IPS DF 4.7 (cell line): ENCODE measurements around the gene KIF4B.
"Not testable (repeated sequence)": the region's sequence is repeated elsewhere in the genome, so short reads cannot be mapped to it uniquely, and the experiment has no call there.

Source experiments
- DNase-seq: peaks from one replicate; pipeline ENCODE4 v3.0.0-alpha.2; 2013; ENCODE audit warnings: low spot score; ENCODE audit errors: extremely low read depth

The KIF4B gene, protein sequence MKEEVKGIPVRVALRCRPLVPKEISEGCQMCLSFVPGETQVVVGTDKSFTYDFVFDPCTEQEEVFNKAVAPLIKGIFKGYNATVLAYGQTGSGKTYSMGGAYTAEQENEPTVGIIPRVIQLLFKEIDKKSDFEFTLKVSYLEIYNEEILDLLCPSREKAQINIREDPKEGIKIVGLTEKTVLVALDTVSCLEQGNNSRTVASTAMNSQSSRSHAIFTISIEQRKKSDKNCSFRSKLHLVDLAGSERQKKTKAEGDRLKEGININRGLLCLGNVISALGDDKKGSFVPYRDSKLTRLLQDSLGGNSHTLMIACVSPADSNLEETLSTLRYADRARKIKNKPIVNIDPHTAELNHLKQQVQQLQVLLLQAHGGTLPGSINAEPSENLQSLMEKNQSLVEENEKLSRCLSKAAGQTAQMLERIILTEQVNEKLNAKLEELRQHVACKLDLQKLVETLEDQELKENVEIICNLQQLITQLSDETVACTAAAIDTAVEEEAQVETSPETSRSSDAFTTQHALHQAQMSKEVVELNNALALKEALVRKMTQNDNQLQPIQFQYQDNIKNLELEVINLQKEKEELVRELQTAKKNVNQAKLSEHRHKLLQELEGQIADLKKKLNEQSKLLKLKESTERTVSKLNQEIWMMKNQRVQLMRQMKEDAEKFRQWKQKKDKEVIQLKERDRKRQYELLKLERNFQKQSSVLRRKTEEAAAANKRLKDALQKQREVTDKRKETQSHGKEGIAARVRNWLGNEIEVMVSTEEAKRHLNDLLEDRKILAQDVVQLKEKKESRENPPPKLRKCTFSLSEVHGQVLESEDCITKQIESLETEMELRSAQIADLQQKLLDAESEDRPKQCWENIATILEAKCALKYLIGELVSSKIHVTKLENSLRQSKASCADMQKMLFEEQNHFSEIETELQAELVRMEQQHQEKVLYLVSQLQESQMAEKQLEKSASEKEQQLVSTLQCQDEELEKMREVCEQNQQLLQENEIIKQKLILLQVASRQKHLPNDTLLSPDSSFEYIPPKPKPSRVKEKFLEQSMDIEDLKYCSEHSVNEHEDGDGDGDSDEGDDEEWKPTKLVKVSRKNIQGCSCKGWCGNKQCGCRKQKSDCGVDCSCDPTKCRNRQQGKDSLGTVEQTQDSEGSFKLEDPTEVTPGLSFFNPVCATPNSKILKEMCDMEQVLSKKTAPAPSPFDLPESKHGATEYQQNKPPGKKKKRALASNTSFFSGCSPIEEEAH

DNA sequence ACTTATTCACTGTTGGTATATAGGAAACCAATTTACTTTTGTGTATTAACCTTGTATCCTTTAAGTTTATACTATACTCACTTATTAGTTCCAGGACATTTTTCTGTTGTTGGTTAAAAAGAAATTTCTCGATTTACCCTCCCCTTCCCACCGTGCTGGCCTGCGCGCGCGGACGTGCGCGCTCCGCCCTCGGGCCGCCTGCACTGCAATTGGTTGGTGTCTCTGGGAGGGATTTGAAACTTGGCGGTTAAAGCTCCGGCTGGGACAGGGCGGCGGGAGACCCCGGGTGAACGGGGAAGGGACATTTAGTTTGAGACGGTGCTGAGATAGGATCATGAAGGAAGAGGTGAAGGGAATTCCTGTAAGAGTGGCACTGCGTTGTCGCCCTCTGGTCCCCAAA, at the start of gene KIF4B:
Gene KIF4B, plus strand, starts transcription at position 230 of the 400 bp plus-strand sequence. Its CDS starts 105 bp downstream, at position 335.
- DNase-seq, result no peak

DNA sequence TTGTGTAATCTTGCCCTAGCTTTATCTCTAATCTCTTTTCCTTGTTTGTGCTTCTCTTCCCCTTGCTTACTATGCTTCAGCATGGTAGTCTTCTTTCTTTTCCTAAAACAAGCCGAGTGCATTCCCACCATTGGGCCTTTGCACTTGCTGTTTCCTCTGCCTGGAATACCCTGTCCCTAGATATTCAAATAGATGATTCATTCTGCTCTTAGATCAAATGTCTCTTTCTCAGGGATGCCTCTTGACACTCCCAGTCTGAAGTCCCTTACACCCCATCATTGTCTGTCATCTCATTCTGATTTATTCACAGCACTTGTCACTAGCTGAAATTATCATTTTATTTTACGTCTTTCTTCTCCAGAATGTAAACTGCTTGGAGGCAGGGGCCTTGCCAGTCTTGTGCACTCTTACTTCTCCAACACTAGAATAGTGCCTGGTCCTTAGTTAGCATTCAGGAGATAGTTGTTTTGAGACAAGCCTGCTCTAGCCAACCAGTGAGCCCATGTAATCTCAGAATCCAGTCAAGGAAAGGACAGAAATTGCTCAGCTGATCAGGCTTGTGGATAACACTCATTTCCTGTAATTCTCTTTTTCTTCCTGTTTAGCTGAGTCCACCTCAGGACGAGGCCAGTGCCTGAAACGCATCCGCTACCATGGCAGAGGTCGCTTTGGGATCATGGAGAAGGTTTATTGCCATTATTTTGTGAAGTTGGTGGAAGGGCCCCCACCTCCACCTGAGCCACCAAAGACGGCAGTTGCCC, 47.3 kb upstream of the KIF4B start:
- DNase-seq, result no peak

DNA sequence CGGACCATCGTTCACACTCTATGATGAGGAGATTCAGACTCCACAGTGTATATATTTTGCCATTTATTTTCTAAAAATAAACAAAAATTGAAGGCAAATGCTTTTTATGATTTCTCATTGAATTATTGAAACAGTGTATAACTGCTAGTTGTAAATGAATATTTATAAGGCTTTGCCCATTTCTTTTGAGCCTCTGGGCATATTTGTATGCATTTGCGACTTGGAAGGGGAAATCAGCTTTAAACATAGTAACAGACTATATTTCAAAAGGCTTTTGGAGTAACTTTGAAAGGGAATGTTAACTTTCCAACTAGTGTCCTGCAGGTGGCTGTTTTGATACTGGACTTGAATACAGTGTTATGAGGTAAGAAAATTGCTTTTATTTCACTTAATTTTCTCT, 46.7 kb upstream of the KIF4B start:
- no peak for DNase-seq

DNA sequence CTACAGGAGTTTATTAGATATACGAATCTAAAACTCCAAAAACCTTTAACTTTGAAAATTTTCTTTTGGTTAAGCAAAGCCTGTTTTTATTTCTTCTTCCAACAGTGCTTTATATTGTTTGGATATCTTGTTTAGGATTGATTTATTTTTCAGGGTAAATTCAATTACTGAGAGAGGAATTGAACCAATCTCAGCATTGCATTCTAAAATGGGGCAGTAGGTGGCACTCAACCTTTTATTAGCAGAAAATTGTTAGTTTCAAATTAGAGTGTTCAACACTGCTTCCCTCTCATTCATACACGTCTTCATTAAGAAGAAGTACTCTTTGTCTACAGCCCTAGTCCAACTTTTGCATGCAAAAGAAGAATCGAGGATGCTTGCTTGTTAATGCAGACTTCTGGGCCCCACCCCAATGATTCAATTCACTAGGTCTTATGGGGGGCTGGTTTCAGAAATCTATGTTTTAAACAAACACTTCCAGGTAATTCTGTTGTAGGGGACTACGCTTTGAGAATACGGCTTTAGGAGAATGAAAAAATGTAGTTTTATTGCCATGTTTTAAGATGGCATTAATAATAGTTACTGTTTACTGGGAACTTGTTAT, 46.0 kb upstream of the KIF4B start:
- DNase-seq, result no peak

DNA sequence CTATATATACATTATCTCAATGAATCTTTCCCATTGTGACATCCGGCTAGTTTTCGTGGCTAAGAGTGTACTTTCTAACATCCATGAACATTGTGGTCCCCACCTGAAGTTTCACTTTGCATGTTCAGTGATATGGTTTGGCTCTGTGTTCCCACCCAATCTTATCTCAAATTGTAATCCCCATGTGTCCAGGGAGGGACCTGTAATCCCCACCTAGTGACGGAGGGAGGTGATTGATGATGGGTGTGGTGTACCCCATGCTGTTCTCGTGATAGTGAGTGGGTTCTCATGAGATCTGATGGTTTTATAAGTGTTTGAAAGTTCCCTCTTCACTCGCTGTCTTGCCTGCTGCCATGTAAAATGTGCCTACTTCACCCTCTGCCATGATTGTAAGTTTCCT, 44.6 kb upstream of the KIF4B start:
- no peak for DNase-seq

DNA sequence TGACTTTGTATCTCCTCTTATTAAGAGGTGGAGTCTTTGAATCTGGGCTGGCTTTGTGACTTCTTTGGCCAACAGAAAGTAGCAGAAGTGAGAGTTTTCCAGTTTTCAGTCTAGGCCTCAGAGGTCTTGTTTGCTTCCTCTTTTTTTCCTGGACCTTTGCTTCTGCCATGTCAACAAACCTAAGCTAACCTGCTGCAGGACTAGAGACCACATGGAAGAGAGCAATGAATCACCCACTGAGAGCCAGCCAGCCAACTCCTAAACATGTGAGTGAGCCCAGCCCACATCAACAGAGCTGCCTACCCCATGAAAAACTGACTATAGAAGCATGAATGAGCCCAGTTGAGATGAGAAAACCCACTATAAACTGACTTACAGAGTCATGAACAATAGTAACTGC, 42.8 kb upstream of the KIF4B start:
- DNase-seq, result no peak

DNA sequence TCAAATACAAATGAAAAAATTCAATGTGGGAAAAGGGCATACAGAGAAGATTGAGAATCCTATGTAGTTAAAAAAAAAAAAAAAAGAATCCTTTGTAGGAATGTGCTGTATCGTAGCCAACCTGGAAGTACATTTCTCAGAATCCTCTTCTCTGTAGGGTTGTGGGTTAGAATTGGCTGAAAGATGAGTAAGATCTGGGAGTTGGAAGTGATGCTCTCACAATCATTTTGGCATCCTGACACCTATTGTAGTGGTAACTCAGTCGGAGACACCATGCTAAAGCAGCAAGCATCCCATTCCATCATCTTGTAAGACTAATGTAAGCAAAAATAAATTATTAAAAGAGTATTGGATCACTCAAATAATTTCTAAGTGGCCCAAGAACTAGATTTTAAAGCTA, 42.1 kb upstream of the KIF4B start:
- DNase-seq, result no peak

DNA sequence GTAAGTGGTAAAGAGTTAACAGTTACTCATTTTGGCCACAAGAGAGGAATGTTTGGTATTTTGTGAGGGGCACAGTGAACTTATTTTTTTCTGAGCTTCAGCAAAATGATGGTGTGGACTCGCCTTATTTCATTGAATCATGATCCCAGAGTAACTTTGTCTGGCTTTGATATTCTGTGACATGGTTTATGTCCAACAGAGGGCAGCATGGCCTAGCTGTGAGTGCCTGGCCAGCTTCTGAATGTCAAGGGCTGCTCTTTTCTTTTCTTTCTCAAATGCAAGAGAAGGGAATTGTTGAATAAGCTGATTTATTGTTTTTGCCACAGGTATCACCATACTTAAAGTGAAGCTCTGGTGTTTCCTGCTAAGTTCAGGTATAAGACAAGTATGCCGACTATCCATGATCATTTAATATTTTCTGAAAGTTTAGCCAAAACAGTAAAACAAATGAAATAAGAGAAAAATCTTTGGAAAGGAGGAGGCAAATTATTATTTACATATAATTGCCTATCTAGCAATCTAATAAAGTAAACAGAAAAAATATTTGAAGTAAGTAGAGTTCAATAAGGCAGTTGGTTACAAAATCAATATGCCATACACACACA, 41.0 kb upstream of the KIF4B start:
- DNase-seq, result no peak

DNA sequence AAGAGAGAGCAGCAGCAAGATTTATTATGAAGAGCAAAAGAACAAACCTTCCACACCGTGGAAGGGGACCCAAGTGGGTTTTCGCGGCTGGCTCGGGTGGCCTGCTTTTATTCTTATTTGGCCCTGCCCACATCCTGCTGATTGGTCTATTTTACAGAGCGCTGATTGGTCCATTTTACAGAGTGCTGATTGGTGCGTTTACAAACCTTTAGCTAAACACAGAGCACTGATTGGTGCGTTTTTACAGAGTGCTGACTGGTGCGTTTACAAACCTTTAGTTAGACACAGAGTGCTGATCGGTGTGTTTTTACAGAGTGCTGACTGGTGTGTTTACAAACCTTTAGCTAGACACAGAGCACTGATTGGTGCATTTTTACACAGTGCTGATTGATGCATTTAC, 37.5 kb upstream of the KIF4B start:
- not testable (repeated sequence) for DNase-seq

DNA sequence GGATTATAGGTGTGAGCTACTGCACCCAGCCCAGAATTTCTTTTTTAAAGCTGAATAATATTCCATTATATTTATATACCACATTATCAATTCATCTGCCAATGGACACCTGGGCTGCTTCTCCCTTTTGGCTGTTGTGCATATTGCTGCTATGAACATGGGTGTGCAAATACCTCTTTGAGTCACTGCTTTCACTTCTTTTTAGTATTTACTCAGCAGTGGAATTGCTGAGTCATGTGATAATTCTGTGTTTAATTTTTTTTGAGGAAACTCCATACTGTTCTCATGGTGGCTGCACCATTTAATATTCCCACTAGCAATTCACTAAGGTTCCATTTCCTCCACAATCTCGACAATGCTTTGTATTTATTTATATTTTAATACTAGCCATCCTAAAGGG, 36.1 kb upstream of the KIF4B start:
- DNase-seq, result no peak

DNA sequence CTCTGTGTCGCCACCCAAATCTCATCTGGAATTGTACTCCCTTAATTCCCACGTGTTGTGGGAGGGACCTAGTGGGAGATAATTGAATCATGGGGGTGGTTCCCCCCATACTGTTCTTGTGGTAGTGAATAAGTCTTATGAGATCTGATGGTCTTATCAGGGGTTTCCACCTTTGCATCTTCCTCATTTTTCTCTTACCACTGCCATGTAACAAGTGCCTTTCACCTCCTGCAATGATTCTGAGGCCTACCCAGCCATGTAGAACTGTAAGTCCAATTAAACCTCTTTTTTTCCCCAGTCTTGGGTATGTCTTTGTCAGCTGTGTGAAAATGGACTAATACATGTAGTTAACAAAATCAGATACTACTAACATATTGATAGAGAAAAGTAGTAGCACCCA, 35.3 kb upstream of the KIF4B start:
- DNase-seq, result not testable (repeated sequence)

DNA sequence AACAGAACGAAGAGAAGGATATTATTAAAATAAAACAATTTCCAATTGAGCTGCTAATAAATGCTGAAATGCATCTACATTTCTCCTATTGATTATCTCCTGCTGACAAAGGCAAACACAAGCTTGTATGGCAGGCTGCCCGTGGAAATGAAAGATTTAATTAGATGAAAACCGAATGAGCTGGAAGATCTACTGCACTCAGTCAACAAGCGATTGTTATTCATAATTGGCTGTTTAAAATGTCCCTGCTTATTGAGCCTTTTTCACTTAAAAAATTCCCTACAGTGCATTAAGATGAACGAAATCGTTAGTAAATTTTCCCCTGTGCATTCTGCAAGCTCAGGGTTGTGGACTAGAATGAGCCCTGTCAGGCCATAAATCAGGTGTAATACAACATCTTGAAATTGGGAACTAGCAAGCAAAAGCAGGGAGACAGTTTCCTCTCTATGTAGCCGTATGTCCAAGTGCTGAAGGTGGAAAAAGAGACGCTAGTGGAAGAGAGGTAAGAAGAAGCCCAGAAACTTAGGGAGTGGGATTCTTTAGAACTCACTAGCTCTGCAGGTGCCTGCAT, 28.5 kb upstream of the KIF4B start:
- no peak for DNase-seq

DNA sequence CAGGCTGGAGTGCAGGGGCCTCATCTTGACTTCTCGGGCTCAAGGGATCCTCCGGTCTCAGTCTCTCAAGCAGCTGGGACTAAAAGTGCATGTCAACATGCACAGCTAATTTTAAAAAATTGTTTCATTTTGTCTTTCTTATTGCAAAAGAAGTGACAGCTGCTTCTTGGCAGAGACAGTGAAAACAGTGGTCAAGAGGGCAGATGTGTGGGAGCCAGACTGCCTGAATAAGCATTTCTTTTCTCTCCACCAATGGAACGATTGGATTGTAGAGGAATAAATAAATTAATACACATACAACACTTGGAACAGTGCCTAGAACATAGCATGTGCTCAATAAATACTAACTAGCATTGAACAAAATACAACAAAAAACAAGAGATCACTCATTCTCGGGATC, 27.4 kb upstream of the KIF4B start:
- DNase-seq, result no peak

DNA sequence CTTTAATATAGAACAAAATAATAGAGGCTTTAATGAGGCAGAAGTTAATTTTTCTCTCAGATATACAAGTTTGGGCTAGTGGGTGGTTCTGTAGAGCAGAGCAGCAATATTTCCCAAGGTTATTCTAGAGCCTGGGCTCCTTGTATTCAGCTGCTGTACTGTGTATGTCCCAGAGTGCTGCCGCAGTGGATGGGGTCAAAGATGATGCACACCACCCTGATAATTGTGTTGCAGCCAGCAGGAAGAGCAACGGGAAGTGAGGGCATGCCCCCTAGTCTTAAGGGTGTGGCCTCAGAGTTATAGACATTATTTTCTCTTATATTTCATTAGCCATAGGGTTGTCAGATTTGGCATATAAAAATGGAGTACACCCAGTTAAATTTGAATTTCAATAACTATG, 23.9 kb upstream of the KIF4B start:
- no peak for DNase-seq

DNA sequence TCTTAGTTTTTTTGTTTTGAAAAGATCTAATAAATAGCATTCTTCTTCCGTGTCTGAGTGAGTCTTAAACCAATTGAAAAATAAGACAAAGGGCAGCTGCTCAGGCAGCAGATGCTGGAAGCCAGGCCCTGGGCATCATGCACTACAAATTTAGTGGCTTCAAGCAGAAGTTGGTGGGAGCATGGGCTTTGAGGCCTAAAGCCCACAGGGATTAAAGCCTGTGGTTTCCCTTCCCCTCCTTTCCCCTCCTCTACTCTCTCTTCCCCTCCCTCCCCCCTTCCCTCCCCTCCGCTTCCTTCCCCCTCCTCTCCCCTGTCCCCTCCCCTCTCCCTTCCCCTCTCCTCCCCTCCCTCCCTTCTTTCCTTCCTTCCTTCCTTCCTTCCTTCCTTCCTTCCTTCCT, 20.1 kb upstream of the KIF4B start:
- DNase-seq, result no peak

DNA sequence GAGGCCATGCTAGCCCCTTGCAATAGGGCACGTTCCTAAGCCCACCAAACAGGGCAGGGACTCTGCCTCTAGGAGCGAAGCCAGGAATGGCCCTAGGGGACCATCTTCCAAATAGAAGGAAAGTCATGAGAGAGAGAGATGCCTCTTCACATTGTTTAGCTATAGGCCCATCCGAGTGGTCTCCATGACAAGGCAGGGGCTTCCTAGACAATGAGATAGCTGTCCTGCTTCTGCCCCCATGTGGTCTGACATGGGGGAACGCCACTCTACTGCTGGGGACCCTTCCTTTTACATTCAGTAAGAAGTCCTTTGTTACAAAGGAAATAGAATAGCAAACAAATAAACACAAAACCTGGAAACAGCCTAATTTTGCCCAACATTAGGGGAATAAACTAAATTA, 17.9 kb upstream of the KIF4B start:
- DNase-seq, result no peak

DNA sequence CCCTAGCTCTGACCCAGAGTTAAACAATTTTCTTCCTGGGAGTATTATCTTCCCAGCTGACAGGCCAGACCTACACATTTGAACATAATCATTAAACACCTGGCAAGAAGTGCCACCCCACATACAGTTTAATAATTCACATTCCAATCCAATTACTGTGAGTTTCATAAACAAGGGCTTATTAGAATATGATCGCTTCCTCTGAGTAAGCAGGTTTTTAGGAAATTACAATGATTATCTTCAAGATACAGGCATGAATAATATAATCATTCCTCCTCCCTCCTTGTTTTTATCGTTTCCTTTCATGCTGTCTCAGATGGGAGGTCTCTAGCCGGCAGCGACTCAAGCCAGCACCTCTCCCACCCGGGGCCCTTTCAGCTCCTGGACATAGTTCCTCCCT, 15.8 kb upstream of the KIF4B start:
- no peak for DNase-seq

DNA sequence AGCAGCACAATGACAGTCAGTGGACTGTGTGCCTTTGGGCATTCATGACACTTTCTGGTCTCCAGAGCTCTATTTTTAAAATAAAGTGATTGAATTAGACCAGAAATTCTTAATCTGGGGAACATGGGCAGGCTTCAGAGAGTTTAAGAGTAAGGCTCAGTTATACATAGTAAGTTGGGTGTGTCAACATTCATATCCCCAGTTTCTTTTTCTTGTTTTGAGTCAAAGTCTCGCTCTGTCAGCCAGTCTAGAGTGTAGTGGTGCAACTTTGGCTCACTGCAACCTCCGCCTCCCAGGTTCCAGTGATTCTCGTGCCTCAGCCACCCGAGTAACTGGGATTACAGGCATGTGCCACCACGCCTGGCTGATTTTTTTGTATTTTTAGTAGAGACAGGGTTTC, 13.7 kb upstream of the KIF4B start:
- DNase-seq, result no peak

DNA sequence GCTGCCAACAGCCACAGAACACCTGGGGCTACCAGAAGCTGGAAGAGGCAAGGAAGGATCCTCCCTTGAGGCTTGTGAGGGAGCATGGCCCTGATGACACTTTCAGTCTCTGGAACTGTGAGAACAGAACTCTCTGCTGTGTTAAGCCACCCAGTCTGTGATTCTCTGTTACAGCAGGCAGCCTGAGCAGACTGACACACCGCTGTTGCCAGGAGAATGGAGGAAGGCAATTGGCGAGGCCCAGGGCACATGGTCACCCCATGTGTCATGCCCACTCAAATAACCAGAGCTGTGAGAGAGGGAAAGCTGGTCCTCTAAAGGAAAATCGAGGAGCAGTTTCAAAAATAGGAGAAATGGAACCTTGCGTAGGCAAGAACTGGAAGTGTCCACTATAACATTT, 12.0 kb upstream of the KIF4B start:
- DNase-seq, result no peak

DNA sequence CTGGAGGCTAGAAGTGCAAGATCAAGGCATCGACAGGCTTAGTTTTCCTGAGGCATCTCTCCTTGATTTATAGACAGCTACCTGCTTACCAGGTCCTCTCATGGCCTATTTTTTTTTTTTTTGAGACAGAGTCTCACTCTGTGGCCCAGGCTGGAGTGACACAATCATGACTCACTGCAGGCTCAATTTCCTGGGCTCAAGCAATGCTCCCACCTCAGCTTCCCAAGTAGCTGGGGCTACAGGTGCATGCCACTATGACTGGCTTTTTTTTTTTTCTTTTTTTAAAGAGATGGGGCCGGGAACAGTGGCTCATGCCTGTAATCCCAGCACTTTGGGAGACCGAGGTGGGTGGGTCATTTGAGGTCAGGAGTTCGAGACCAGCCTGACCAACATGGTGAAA, 10.8 kb upstream of the KIF4B start:
- DNase-seq, result not testable (repeated sequence)
